Left lung (tissue), 10 donors: ENCODE data around the gene B4GALNT4. TPM values are rescaled to one million over a fixed set of nuclear protein-coding genes. Genes with fewer than 3 reads are reported as not detected.

Experiments
- ATAC-seq: fragments of 200-7000 bp; cut with Tn5 transposase; one replicate; pipeline ENCODE4 v1.9.1; 2020; ENCODE audit warnings: moderate library complexity
- DNase-seq, 4 donors: peaks; one replicate each; pipeline ENCODE4 v3.0.0-alpha.2; 2013 to 2020
- H3K27ac ChIP-seq, 2 donors: fragments of 200-600 bp; sonication (generic) in 1 of 2; one replicate each; pipeline versions ENCODE4 v1.5.0 to v1.8.0; 2020 to 2021
- H3K27me3 ChIP-seq, 2 donors: fragments of 200-600 bp; sonication (generic) in 1 of 2; one replicate each; pipeline versions ENCODE4 v1.5.0 to v1.8.0; 2020 to 2021
- H3K36me3 ChIP-seq, 2 donors: fragments of 200-600 bp; sonication (generic) in 1 of 2; one replicate each; pipeline versions ENCODE4 v1.5.0 to v1.8.0; 2020 to 2021
- H3K4me1 ChIP-seq, 2 donors: fragments of 200-600 bp; one replicate each; pipeline ENCODE4 v1.8.0; 2021
- H3K4me3 ChIP-seq, 2 donors: fragments of 200-600 bp; sonication (generic) in 1 of 2; one replicate each; pipeline versions ENCODE4 v1.5.0 to v1.8.0; 2020 to 2021; ENCODE audit warnings: mild to moderate bottlenecking in 1 of 2
- H3K9me3 ChIP-seq, 2 donors: fragments of 200-600 bp; sonication (generic) in 1 of 2; one replicate each; pipeline versions ENCODE4 v1.5.0 to v1.8.0; 2020 to 2021
- intact Hi-C, 2 donors: fragments of 100-400 bp; cut with DNase I; formaldehyde crosslinking; loops; one replicate each; pipeline versions ENCODE4 v1.11.2 to v1.14.2; 2022
- polyA plus RNA-seq, 6 donors: library from polyadenylated mRNA; unstranded; fragments of 120-200 nt; gene quantifications; one replicate each; pipeline ENCODE4 v1.2.1, GENCODE V29; 2013; ENCODE audit not compliant: insufficient read length in 6 of 6
- total RNA-seq, 2 donors: library from RNA; stranded (reverse); fragmentation: NEBNext Ultra II Directional; extraction: Animal tissue kit (Norgen Biotek cat#: 25700); gene quantifications; one replicate each; pipeline ENCODE4 v1.2.1, GENCODE V29; 2021
- TF ChIP-seq, protein P1 (sequence below), 2 donors: fragments of 200-600 bp; sonication (generic) in 1 of 2; IDR thresholded peaks; one replicate each; pipeline versions ENCODE4 v1.5.0 to v1.8.0; 2021; ENCODE audit warnings: antibody characterized with exemption in 2 of 2
- donor health status: DM: no; HTN: yes; CAD: no.
- donor health status: DM: no; HTN: no; CAD: no.

Gene B4GALNT4
- total and polyA plus RNA-seq, 8 donors, result 1.4 to 78.7 (median 52.4) TPM

- Histone ChIP-seq H3K27ac (no peak overlapping the region), H3K27me3 (no peaks in the 10 kb centered on the region), H3K36me3 (peaks cover 0 to 15% of the 10 kb centered on the region in 2 donors), H3K4me1 (peaks cover 7 to 21% of the 10 kb centered on the region in 2 donors), H3K4me3 (no peak overlapping the region), H3K9me3 (peaks cover 0 to 5% of the 10 kb centered on the region in 2 donors)
- DNase-seq (peak in 1 of 4 donors; percentile 28), ATAC-seq (no peak)
- intact Hi-C loops, result no loop called here
- TF ChIP-seq, protein P1, sequence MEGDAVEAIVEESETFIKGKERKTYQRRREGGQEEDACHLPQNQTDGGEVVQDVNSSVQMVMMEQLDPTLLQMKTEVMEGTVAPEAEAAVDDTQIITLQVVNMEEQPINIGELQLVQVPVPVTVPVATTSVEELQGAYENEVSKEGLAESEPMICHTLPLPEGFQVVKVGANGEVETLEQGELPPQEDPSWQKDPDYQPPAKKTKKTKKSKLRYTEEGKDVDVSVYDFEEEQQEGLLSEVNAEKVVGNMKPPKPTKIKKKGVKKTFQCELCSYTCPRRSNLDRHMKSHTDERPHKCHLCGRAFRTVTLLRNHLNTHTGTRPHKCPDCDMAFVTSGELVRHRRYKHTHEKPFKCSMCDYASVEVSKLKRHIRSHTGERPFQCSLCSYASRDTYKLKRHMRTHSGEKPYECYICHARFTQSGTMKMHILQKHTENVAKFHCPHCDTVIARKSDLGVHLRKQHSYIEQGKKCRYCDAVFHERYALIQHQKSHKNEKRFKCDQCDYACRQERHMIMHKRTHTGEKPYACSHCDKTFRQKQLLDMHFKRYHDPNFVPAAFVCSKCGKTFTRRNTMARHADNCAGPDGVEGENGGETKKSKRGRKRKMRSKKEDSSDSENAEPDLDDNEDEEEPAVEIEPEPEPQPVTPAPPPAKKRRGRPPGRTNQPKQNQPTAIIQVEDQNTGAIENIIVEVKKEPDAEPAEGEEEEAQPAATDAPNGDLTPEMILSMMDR (IDR thresholded peaks at IDR 0.05), result no peak
Observed at GRCh38 chr11:404551-405264, 35.4 kb downstream of the B4GALNT4 start.

DNA sequence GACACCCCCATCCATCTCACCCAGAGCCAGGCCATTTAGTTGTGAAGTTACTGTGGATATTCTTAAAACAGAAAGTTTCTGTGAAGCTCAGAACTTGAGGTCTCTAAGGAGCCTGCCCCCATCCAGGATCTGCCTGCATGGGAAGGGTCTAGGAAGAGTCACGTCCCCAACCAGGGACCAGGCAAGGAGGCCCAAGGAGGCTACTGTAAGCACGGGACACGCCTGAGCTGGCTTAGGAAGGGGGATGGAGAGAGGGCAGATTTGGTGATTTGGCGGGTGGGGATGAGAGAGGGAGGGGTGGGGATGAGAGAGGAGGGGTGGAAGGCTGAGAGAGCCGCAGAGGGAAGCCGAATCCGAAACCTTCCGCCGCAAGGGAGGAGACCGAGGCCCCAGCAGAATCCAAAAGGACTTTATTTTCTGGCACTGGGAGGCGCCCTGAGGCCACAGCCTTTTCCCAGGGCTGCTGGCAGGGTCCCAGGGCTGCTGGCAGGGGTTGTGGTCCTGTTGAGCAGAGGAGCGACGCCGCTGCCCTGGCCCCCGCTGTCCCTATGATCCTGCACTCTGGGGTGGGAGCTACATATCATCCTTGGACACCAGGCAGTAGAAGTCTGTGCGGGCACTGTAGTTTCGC lies 36.1 kb downstream of the B4GALNT4 start:
- DNase-seq, result peak in 2 of 4 donors; percentile 34 to 48
- H3K27me3 ChIP-seq, result no peaks in the 10 kb centered on the region
- no peak overlapping the region for H3K4me3 ChIP-seq
- peaks cover 0 to 12% of the 10 kb centered on the region in 2 donors for H3K36me3 ChIP-seq
- no peaks in the 10 kb centered on the region for H3K9me3 ChIP-seq
- ATAC-seq, result no peak
- no peak overlapping the region for H3K27ac ChIP-seq
- H3K4me1 ChIP-seq, result peaks cover 7 to 21% of the 10 kb centered on the region in 2 donors
- TF ChIP-seq, protein P1 (IDR thresholded peaks at IDR 0.05), result no peak
- intact Hi-C loops, result no loop called here

DNA sequence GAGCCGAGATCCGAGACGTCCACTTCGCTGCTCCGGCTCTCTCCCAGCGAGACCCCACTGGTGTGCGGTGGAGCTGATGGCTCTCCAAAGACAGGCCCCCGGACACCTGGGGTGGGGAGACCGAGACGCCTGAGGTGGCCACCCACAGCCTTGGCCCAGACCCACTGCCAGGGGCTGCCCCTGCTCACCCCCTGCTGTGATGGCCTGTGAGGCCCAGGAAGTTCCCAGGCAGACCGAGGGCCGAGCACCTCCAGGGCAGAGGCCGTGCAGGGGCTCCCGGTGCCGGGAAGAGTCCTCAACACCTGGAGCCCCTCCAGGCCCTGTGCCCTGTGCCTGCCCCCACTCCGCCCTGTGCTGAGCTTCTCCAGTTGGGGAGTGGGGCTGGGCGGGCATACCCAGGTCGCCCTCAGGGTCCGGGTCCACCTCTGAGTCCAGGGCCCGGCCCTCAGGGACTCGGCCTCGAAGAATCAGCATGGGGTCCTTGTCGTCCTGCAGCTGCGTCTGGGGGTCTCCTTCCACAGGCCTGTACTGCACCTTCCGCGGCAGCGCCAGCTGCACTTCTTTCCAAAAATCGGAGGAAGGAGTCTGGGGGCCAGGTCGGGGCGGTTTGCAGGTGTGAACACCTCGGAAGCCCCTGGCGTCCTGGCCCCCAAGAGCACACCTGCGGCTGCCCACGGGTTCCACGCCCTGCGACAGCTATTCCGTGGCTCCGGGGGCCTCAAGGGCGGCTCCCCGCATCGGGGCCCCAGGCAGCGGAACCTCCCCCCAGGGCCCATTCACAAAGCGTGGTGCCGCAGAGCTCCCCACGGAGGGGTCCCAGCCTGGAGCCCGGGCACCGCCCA lies 36.9 kb downstream of the B4GALNT4 start:
- no peaks in the 10 kb centered on the region for H3K27me3 ChIP-seq
- TF ChIP-seq, protein P1 (IDR thresholded peaks at IDR 0.05), result no peak
- H3K4me3 ChIP-seq, result peak overlapping the region; percentile 41 to 57
- intact Hi-C loops, result no loop called here
- peak in 2 of 4 donors; percentile 37 to 74 for DNase-seq
- peak overlapping the region in 1 of 2 donors; percentile 73 for H3K27ac ChIP-seq
- ATAC-seq, result peak; percentile 2
- peaks cover 0 to 12% of the 10 kb centered on the region in 2 donors for H3K36me3 ChIP-seq
- H3K9me3 ChIP-seq, result no peaks in the 10 kb centered on the region
- peaks cover 7 to 21% of the 10 kb centered on the region in 2 donors for H3K4me1 ChIP-seq

DNA sequence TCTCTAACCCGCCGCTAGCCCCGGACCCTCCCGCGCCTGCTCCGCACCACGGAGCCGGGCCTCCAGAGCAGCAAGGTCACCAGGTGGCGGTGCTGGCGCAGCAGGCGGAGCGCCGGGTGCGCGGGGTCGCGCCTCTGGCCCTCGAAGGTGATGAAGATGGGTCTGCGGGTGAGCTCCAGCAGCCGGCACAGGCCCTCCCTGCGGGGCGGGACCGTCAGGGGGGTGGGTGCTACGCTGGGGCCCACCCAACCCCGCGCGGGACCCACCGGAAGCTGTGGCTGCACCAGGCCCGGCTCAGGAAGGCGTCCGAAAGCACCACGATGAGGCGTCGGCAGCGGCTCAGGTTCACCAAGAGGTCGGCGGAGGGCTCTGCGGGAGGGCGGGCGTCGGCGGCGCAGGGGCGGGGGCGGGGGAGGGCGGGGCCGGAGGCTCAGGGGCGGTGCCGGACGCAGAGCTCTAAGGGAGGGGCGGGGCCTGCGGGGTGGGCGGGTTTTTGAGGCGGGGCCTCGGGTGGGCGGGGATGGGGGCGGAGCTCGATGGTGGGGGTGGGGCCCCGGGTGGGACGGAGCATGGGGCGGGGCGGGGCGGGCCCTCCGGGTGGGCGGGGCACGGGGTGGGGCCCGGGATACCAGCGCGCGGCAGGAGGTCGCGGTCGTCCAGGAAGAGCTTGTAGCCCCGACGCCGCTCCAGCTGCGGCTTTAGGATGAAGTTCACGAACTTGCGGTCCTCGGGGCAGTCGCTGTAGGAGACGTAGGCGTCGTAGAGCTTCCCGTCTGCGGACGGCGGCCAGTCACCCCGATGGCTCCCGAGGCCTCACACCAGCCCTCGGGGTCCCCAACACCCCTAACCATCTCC lies 37.7 kb downstream of the B4GALNT4 start:
- peak overlapping the region; percentile 41 to 57 for H3K4me3 ChIP-seq
- H3K9me3 ChIP-seq, result no peaks in the 10 kb centered on the region
- intact Hi-C loops, result no loop called here
- DNase-seq, result peak in 3 of 4 donors; percentile 66 to 93 (median 88)
- ATAC-seq, result peak; percentile 70
- no peaks in the 10 kb centered on the region for H3K27me3 ChIP-seq
- H3K27ac ChIP-seq, result peak overlapping the region; percentile 0 to 73
- H3K4me1 ChIP-seq, result peaks cover 7 to 21% of the 10 kb centered on the region in 2 donors
- H3K36me3 ChIP-seq, result peaks cover 0 to 12% of the 10 kb centered on the region in 2 donors
- TF ChIP-seq, protein P1 (IDR thresholded peaks at IDR 0.05), result no peak
